Stomach (tissue), 9 donors: Measurements from ENCODE around the gene OSM. TPM values are rescaled to one million over a fixed set of nuclear protein-coding genes. Genes with fewer than 3 reads are reported as not detected.

Source experiments
- DNase-seq, 2 donors: peaks; one replicate each; pipeline versions ENCODE4 v3.0.0 to v3.0.0-alpha.2; 2013 to 2019
- H3K27ac ChIP-seq, 5 donors: fragments of 200-600 bp in 4 of 5; sonication (generic) in 4 of 5; one replicate each; pipeline ENCODE4 v1.5.1; 2013 to 2019; ENCODE audit warnings: mild to moderate bottlenecking in 1 of 5, moderate library complexity in 1 of 5
- H3K27me3 ChIP-seq, 3 donors: fragments of 200-600 bp; sonication (generic); one replicate each; pipeline ENCODE4 v1.5.1; 2017 to 2019; ENCODE audit warnings: mixed run types in 1 of 3
- H3K36me3 ChIP-seq, 4 donors: fragments of 200-600 bp; sonication (generic); 1 replicate in 3 of 4; 2 replicates in 1 of 4; pipeline ENCODE4 v1.5.1; 2016 to 2019
- H3K4me1 ChIP-seq, 4 donors: fragments of 200-600 bp; sonication (generic); one replicate each; pipeline ENCODE4 v1.5.1; 2016 to 2019
- H3K4me3 ChIP-seq, 4 donors: fragments of 200-600 bp; sonication (generic) in 3 of 4; one replicate each; pipeline ENCODE4 v1.5.1; 2016 to 2019; ENCODE audit warnings: mild to moderate bottlenecking in 1 of 4
- H3K9me3 ChIP-seq, 4 donors: fragments of 200-600 bp; sonication (generic); one replicate each; pipeline ENCODE4 v1.5.1; 2016 to 2019
- EP300 ChIP-seq: sonication (generic); formaldehyde crosslinking; IDR thresholded peaks from one replicate; pipeline ENCODE4 v1.6.1; 2017; ENCODE audit warnings: antibody characterized with exemption
- POLR2A ChIP-seq, 4 donors: fragments of 450-650 bp; IDR thresholded peaks; one replicate each; pipeline ENCODE4 v1.6.1; 2016; ENCODE audit warnings: antibody characterized with exemption in 4 of 4, control low read depth in 2 of 4, mild to moderate bottlenecking in 1 of 4, moderate library complexity in 1 of 4
- POLR2AphosphoS5 ChIP-seq, 3 donors: sonication (generic); formaldehyde crosslinking; IDR thresholded peaks; one replicate each; pipeline ENCODE4 v1.6.1; 2016; ENCODE audit warnings: antibody characterized with exemption in 3 of 3
- WGBS, 5 donors: extraction: QIAGEN DNeasy Blood & Tissue Kit in 3 of 5; methylation state at CpG; one replicate each; pipeline versions ENCODE4 v1.1.5 to v1.1.7; 2013 to 2018; 5-methylcytosine and 5-hydroxymethylcytosine counted together
- intact Hi-C: fragments of 100-400 bp; cut with DNase I; formaldehyde crosslinking; loops from one replicate; pipeline ENCODE4 v1.15.1; 2023; ENCODE audit warnings: low total_unique reads
- polyA plus RNA-seq, 3 donors: library from polyadenylated mRNA; stranded (reverse); fragments of 200-250 nt; gene quantifications; one replicate each; pipeline ENCODE4 v1.2.3, GENCODE V29; 2013
- total RNA-seq, 5 donors: library from RNA; depleted of rRNA; stranded (reverse); fragments of >200 nt; gene quantifications; one replicate each; pipeline versions ENCODE4 v1.1.0 to v1.2.3, GENCODE V29; 2014 to 2016
- TF ChIP-seq, protein P1 (sequence below), 7 experiments: fragments of 450-650 bp in 4 of 7; fragments of 200-600 bp in 3 of 7; sonication (generic) in 3 of 7; IDR thresholded peaks; one replicate each; pipeline ENCODE4 v1.5.1; 2016 to 2019; ENCODE audit warnings: antibody characterized with exemption in 7 of 7, control low read depth in 2 of 7, mild to moderate bottlenecking in 1 of 7
- donor health status: healthy with polysubstance abuse.
- donor health status: Bipolar disorder and iron deficiency.
- donor health status: healthy.

OSM gene
- total and polyA plus RNA-seq, 8 donors: 0.33 to 22.7 (median 1.2) TPM; not detected in 4

- TF ChIP-seq POLR2AphosphoS5 (IDR thresholded peaks at IDR 0.05): peak in 2 of 3 donors; percentile 11 to 31
- no peak for TF ChIP-seq POLR2A (IDR thresholded peaks at IDR 0.05)
- TF ChIP-seq, protein P1, sequence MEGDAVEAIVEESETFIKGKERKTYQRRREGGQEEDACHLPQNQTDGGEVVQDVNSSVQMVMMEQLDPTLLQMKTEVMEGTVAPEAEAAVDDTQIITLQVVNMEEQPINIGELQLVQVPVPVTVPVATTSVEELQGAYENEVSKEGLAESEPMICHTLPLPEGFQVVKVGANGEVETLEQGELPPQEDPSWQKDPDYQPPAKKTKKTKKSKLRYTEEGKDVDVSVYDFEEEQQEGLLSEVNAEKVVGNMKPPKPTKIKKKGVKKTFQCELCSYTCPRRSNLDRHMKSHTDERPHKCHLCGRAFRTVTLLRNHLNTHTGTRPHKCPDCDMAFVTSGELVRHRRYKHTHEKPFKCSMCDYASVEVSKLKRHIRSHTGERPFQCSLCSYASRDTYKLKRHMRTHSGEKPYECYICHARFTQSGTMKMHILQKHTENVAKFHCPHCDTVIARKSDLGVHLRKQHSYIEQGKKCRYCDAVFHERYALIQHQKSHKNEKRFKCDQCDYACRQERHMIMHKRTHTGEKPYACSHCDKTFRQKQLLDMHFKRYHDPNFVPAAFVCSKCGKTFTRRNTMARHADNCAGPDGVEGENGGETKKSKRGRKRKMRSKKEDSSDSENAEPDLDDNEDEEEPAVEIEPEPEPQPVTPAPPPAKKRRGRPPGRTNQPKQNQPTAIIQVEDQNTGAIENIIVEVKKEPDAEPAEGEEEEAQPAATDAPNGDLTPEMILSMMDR (IDR thresholded peaks at IDR 0.05): no peak
- no peak for TF ChIP-seq EP300
- Histone ChIP-seq H3K36me3 (no peaks in the 10 kb centered on the region), H3K9me3 (no peaks in the 10 kb centered on the region), H3K4me1 (peaks cover 0 to 15% (median 1%) of the 10 kb centered on the region in 4 donors), H3K4me3 (no peak overlapping the region), H3K27me3 (no peaks in the 10 kb centered on the region), H3K27ac (peak overlapping the region in 3 of 5 donors; percentile 22 to 63 (median 62))
- WGBS, 5 donors: 75 to 81% (median 78%) methylated on average over 15 to 16 of the region's 16 CpGs
- intact Hi-C loops: loop anchor here (5.0 kb wide), 1 partner anchor 216 kb away; no protein-coding TSS in a partner anchor
- DNase-seq: peak; percentile 59 to 65
Measured at GRCh38 chr22:30270832-30271231, 4.2 kb upstream of the OSM start.

- intact Hi-C loops: loop anchor here (5.0 kb wide), 1 partner anchor 114 kb away; no protein-coding TSS in a partner anchor
- no peak for DNase-seq
- no peak for TF ChIP-seq POLR2AphosphoS5 (IDR thresholded peaks at IDR 0.05)
- H3K27me3 ChIP-seq: no peaks in the 10 kb centered on the region
- H3K4me1 ChIP-seq: peaks cover 1 to 19% (median 3%) of the 10 kb centered on the region in 4 donors
- H3K9me3 ChIP-seq: no peaks in the 10 kb centered on the region
- no peaks in the 10 kb centered on the region for H3K36me3 ChIP-seq
- H3K4me3 ChIP-seq: no peak overlapping the region
- peak overlapping the region in 3 of 5 donors; percentile 62 to 87 (median 85) for H3K27ac ChIP-seq
- 80 to 95% (median 89%) methylated on average over 7 to 8 of the region's 8 CpGs for WGBS, 5 donors
Measured at GRCh38 chr22:30268331-30268730, 1.7 kb upstream of the OSM start.

DNA sequence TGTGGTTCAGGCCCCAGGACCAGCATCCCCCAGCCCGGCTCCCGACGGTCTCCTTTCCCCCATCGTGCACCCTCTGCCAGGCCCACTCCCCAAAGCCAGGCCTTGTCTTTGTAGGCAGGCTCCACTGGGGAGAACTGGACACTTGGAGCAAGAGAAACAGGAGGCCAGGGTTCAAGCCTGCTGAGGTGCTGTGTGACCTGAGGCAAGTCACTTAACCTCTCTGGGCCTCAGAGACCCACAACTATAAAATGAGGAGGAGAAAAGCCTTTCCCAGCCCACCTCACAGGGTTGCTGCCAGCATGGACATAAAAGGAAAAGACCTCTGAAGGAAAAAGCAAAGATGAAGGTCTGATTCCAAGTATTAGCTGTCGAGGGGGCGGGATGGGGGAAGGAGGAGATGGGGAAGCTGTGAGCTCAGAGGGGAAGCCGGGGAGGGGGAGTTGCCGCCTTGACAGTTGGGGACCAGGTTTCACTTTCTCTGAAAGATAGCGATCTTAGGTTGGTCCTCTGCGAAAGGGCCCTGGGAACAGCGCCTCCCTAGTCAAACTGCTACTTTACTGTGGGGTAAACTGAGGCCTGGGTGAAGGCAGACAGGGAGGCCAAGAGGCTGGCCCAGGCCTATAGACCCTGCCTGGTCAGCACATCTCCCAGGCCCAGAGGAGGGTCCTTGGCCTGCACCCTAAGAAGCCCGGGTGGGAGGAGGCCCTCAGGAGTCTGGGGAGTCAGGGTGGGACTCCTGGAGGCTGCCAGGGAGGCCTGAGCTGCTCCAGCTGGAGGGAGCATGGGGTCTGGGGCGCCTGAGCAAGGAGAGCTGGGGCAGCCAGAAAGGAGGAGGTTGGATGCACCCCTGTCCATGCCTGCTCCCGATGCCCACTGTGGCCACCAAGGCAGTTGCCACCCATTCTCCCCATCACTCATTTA is 991 bp upstream of the OSM start:
- Histone ChIP-seq H3K4me1 (peaks cover 6 to 19% (median 9%) of the 10 kb centered on the region in 4 donors), H3K27me3 (no peaks in the 10 kb centered on the region), H3K4me3 (peak overlapping the region in 2 of 4 donors; percentile 35 to 41), H3K9me3 (no peaks in the 10 kb centered on the region), H3K36me3 (no peaks in the 10 kb centered on the region), H3K27ac (peak overlapping the region in 4 of 5 donors; percentile 62 to 87 (median 78))
- 62 to 78% (median 75%) methylated on average over 7 to 14 of the region's 14 CpGs for WGBS, 5 donors
- intact Hi-C loops: loop anchor here (5.0 kb wide), 1 partner anchor 115 kb away; no protein-coding TSS in a partner anchor
- no peak for DNase-seq
- TF ChIP-seq, protein P1 (IDR thresholded peaks at IDR 0.05): no peak

GRCh38 chr22:30265823-30266444 is 717 bp downstream of the OSM start:
- WGBS, 5 donors: 59 to 73% (median 68%) methylated on average over 20 to 24 of the region's 24 CpGs
- Histone ChIP-seq H3K9me3 (no peaks in the 10 kb centered on the region), H3K27me3 (no peaks in the 10 kb centered on the region), H3K36me3 (no peaks in the 10 kb centered on the region), H3K4me3 (peak overlapping the region; percentile 13 to 41 (median 36)), H3K27ac (peak overlapping the region; percentile 59 to 87 (median 72)), H3K4me1 (peaks cover 6 to 21% (median 9%) of the 10 kb centered on the region in 4 donors)
- intact Hi-C loops: loop anchor here (5.0 kb wide), 1 partner anchor 116 kb away; no protein-coding TSS in a partner anchor
- TF ChIP-seq POLR2AphosphoS5 (IDR thresholded peaks at IDR 0.05): peak in 2 of 3 donors; percentile 32 to 49
- TF ChIP-seq, protein P1 (IDR thresholded peaks at IDR 0.05): no peak
- TF ChIP-seq EP300: no peak
- peak; percentile 68 to 72 for DNase-seq
